CD4-positive, alpha-beta T cell treated with Interleukin-17A for 4 hours (primary cell): ENCODE results near the gene PIBF1.
A peak's percentile ranks its signal among the peaks of the same experiment; 100 is the strongest.
"Not testable (repeated sequence)": the region's sequence is repeated elsewhere in the genome, so short reads cannot be mapped to it uniquely, and the experiment has no call there.

Experiments used
- DNase-seq: peaks from one replicate; pipeline ENCODE4 v3.0.0-alpha.2; 2020; ENCODE audit warnings: mixed read lengths

The PIBF1 gene

DNA sequence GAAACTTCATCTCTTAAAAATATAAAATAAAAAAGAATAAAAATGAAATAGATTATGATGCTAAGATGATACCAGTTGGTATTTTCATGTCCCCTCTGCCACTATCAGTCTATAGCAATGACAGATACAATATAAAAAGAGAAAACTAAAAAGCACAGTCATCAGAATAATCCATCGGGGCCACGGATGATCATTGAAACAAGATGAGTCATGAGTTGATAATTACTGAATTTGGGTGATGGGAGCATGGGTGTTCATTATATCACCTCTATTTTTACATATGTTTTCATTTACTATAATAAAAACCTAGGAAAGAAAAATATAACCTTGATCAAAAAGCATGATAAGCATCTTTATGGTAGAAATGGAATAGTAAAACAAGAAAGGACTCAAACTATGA lies 41.1 kb downstream of the PIBF1 start:
- DNase-seq: no peak

DNA sequence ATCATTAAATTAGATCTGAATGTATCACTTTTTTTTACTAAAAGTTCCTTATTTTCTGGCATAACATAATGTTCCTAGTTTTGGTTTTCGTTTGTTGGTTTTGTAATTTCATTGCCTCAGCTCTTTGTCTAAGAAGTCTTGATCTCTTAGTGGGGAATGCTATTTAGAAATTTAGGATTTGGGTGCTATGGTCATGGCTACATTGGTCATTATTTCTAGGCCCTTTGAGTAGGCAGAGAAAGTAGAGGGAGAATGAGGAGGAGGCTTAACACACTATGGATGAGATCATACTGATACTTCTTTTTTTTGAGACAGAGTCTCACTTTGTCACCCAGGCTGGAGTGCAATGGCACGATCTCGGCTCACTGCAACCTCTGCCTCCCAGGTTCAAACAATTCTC lies 41.8 kb downstream of the PIBF1 start:
- DNase-seq: no peak

DNA sequence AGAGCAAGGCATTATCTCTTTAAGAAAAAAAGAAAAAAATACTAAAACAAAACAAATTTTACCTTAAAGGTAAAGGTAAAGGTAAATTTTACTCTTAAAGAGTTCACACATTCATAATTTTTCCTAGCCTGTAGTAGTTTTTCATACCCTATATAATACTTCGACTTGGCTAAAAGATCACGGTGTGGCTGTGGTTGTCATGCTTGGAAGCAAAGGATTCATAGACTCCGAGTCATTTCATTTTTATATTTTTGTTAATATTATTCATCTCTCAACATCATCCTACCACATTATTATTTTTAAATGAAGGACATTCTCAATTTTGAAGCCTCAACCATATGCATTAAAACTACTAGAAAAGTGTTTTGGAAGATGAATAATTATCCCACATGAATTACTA lies 52.7 kb downstream of the PIBF1 start:
- no peak for DNase-seq

DNA sequence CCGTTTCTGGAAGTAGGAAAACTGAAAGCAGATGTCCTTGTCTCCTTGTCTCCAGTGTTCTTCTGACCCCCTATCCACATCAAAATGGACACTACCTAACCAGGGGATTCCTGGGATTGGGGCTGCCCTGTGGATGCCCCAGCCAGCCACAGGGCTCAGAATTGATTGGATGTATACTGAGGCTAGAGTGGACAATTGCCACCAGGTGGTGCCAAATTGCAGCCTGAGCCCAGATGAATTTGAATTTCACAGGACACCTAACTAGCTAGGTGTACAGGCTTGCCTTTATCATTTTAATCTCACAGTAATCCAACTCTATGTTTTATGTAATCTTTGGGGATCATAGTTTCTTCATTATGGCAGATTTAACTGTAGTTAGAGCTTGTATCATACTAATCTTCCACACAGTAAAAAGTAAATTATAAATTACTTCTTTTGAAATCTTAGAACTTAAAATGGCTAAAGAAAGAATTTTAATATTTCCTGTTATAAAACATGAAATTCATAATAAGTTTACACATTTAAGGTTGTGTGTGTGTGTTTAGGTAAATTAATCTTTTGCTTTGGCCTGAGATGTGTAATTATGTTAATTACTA lies 58.0 kb downstream of the PIBF1 start:
- DNase-seq: peak; percentile 42

DNA sequence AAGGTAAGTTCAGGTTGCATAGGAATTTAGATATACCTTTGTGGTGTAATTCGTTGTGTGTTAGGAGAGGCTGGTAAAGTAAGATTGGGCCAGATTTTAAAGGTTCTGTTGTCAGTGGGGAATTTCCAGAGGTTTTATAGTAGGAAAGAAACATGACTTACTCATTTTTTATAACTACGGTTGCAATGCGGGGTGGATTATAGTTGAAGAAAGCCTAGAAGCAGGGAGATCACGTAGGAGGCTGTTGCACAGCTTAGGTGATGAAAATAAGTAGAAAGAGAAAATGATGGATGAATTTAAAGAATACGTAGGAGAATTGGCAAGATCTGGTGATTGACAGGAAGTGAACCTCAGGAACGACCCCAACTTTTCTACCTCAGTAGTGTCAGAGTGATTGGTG lies 61.1 kb downstream of the PIBF1 start:
- DNase-seq: no peak

DNA sequence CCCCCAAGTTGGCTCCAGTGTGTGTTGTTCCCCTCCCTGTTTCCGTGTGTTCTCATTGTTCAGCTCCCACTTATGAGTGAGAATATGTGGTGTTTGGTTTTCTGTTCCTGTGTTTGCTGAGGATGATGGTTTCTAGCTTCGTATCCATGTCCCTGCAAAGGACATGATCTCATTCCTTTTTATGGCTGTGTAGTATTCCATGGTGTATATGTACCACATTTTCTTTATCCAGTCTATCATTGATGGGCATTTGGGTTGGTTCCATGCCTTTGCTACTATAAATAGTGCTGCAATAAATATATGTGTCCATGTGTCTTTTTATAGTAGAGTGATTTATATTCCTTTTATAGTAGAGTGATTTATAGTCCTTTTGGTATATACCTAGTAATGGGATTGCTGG lies 63.2 kb downstream of the PIBF1 start:
- not testable (repeated sequence) for DNase-seq

DNA sequence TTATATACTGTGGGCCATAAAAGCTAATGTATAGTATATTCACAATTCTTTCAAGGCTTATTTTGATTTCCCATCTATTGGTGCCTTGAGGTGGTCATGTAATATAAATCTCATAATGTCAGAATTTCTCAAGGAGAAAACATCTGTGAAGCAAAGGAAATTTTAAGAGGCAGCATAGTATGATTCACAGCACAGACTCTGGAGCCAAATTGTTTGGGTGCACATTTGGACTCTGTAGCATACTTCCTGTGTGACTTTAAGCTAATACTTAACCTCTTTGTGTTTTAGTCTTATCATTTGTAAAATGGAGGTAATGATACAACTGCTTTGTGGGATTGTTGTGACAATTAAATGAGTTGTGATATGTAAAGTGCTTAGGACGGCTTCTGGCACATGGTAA lies 67.6 kb downstream of the PIBF1 start:
- no peak for DNase-seq

DNA sequence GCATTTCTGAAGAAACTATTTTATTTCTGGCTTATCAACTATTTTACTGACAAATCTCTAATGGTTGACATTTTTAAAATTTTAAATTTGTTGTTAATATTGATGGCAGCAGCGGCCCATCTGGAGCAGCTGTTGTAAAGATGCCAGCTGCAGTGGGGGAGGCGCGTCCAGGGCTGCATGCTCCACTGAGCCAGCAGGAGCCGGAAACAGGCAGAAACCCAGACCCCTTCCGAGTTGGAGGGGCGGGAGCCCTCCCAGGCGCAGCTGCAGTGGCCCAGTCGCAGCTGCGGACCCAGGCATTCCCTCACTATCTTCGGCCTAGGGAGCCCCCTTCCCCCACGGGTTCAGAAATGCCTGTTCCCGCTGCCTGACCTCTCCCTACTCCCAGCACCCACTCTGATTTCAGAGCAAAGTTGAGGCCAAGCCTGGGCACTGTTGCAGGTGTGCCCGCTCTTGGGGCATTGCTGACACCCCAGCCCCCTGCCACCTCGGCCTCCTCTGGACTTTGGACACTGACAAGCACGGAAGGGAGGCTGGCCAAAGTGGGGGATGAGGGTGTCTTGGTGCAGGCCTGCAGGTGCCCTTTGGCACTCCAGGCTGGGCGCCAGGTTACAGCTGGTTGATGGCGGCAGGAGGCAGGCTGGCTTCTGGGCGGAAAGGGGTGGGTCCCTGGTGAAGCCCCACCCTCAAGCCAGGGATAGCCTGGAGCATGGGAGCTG lies 69.2 kb downstream of the PIBF1 start:
- DNase-seq: no peak

DNA sequence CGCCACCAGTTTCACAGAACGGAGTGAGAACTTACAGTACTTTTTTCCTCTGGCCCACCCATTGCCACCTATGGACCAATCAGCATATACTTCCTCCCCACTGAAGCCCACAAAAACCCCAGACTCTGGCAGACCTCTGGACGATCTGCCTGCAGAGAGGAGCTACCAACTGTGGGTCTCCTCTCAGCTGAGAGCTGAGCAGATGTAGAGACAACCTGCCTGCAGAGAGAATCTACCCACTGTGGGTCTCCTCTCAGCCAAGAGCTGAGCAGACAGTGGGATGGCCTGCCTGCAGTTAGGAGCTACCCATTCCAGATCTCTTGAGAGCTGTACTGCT lies 69.7 kb downstream of the PIBF1 start:
- DNase-seq: no peak

DNA sequence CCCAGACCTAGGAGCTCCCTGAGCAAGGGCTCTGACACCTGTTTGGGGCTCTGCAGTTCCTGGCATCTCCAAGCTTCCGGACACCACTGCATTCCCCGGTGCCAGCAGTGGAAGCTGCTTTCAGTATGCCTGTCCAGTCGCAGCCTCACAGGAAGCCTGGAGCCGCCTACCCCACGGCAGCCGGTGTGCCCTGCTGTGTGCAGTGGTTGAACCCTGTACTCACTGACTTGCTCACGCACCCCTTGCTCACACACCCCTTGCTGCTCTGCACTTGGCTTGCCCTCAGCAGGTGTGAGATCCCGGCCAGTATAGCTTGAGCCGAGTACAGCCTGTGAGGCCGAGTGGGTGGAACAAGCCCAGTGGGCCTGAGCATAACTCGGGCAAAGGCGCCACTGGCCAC lies 70.3 kb downstream of the PIBF1 start:
- no peak for DNase-seq

DNA sequence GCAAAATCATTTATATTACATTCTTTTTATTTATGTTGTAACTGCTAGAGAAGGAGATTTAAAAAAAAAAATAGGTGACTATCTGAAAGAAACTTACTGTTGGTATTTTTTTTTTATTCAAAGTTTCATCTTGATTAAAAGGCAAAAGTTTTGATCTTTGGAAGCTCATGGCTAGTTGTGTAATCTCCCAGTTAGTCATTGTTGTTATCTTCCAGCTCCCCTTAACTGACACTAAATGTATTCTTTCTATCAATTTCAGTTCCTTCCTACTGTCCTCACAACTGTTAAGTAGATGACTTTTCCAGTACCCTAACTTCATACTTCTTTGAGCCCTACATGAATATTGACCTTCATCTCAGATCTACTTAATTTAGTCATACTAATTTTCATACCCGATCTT lies 71.1 kb downstream of the PIBF1 start:
- no peak for DNase-seq

DNA sequence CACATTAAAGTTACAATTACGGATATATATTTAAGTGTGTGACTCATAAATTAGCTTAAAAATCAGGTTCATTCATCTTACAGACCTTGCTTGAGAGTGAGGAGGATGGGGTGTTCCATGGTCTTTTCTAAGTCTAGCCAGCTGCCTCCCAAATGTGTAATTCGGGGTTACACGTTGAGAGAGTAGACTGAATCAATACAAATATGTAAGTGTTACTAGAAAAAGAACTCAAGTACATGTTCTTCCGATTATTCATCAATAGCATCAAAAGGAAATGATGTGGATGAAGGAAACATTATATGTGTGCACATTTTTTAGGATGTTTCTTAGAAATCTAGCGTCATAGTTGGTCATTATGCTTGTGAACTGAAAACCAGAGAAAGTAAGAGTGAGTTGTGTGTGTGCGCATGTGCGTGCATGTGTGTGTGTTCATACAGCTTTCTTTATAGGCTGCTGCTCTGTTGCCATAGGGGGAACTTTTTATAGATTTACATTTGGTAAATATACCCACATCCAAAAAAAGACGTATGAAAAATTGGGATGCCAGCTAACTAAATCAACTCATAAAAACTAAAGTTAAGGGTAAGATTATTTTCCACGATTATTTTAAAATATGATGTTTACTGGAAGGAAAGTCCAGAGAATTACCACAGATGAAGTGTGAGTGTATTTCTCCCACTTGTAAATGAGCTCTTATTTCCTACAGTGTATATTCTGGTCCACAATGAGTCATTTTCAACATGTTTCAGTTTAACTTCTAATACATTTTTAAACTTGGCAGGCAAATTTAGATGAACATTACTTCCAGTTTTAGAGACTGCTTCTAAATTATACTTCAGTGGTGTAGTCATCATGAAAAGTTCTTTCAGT lies 82.4 kb downstream of the PIBF1 start:
- DNase-seq: no peak

DNA sequence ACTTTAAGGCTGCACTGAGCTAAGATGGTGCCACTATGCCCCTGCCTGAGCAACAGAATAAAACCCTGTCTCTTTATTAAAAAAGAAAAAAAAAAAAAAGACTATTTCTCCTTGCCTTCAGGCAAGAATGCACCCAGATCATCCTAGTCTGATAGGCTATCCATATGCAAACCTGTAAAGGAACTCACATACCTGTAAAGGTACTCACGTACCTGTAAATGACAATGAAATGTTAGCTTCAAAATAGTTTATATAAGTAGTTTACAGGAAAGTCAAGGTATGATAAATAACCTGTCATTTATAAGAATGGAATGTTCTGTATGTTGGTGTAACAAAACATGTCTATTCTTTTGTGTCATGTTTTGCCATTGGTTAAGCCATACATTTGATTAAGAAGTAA lies 86.3 kb downstream of the PIBF1 start:
- DNase-seq: no peak

DNA sequence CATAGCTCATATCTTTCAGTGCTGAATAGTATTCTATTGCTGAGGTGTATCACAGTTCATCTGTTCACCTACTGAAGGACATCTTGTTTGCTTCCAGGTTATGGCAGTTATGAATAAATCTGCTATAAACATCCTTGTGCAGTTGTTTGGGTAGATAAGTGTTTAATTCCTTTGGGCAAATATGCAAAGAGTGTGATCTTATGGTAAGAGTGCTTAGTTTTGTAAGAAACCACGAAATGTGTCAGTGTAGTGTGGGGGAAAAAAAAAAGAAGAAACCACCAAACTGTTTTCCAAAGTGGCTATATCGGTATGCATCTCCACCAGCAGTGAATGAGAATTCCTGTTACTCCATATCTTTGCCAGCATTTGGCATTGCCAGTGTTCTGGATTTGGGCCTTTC lies 93.3 kb downstream of the PIBF1 start:
- DNase-seq: no peak

DNA sequence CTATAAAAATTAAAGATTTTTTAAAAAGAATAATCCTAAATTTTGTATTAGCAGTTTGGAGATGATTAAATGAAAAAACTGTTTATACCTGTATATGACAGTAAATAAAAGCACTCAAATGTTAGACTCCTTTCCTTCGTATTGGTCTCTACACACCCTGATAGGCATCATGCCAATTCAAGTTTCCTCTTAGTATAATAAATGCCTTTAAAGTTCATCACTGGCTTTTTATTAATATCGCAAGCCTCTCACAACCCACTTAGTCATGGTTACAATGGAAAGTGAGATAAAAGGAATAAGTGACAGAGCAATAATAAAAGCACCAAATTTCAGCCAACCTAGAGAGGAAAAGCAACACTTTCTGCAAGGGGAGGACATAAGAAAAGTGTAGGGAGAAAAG lies 102.2 kb downstream of the PIBF1 start:
- DNase-seq: no peak

DNA sequence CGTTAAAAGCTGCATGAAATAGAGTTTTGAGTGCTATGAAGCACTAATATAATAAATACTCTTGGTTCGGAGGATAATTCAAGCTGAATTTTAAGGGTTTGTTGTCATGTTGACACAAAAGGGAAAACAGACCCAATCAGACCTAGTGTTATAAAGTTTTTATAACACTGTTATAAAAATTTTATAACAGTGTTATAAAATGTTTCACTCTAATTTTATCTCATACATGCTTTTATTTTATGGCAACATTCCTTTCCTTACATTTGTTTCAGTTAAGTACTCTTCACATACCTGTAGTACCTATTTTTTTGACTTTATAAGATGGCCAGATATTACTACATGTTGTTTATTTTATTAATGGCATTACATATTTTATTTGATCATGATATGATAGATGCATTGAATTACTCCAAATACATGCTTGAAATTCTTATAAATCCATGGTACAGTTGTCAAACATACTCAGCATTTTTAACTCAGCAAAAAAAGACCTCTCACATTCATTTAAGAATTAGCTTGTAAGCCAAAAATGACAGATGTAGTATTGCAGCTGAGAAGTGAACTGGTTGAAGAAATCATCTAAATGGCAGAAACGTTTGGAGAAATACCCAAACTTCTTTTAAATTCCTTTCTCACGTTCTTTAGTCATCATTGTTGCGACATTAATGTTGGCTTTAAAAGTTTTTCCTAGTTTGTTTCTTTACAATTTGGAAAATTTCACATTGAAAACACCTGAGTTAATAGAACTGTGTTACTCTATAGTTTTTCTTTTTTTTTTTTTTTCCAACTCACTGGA lies 104.5 kb downstream of the PIBF1 start:
- no peak for DNase-seq

DNA sequence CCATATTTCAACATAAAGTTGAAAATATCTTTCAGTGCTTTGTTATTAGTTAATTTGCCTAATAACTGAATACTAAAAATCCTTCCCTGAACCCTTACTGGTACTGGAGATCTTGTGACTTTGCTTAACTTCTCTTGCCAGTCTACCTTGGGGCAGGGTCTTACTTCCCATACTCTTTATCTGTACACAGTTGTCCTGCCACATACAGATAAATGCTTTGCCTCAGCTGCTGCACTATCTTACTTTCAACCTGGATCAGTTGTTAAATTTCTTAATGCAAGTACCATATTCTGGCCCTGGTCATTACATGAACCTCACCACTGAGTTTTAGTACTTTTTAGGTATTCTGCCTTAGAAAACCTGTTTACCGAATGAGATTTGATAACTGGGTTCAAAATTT lies 107.6 kb downstream of the PIBF1 start:
- no peak for DNase-seq

DNA sequence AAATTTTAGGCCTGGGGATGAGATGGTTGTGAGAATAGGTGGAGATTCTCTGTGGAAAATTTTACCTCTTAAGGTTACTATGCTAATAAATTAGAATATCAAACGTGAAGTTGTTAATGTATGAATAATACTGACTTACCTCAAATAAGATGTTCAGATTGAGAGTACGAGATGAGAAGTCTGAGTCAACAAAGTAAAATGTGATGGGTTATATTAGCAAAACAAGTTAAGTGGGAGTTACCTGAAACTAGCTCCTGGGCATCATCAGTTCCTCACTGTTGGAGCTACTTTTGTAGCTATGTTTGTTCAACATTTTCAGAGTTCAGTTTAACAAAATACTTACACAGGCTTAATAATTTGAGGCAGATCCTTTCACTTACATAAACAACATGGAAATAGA lies 108.6 kb downstream of the PIBF1 start:
- no peak for DNase-seq

DNA sequence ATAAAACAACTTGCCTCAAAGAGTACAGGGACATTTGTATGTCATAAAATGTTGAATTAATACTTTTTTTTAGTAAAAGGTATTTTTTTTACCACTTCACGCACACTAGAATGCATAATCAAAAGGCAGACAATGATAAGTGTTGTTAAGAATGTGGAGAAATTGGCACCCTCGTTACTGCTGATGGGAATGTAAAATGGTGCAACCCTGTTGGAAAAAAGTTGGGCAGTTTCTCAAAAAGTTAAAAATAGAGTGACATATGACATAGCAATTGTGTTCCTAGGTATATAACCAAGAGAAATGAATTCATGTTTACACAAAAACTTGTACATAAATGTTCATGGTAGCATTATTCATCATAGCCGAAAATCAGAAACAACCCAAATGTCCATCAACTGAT lies 109.5 kb downstream of the PIBF1 start:
- no peak for DNase-seq

DNA sequence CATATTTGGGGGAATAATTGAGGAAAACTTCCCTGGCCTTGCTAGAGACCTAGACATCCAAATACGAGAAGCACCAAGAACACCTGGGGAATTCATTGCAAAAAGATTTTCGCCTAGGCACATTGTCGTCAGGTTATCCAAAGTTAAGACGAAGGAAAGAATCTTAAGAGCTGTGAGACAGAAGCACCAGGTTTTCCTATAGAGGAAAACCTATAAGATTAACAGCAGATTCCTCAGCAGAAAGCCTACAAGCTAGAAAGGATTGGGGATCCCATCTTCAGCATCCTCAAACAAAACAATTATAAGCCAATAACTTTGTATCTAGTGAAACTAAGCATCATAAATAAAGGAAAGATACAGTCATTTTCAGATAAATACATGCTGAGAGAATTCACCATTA lies 114.9 kb downstream of the PIBF1 start:
- DNase-seq: no peak

DNA sequence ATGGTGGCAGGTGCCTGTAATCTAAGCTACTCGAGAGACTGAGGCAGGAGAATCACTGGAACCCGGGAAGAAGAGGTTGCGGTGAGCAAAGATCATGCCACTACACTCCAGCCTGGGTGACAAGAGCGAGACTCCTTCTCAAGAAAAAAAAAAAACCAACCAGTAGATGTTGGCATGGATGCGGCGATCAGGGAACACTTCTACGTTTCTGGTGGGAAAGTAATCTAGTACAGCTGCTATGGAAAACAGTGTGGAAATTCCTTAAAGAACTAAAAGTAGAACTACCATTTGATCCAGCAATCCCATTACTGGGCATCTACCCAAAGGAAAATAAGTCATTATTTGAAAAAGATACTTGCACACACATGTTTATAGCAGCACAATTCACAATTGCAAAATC lies 119.6 kb downstream of the PIBF1 start:
- DNase-seq: not testable (repeated sequence)

DNA sequence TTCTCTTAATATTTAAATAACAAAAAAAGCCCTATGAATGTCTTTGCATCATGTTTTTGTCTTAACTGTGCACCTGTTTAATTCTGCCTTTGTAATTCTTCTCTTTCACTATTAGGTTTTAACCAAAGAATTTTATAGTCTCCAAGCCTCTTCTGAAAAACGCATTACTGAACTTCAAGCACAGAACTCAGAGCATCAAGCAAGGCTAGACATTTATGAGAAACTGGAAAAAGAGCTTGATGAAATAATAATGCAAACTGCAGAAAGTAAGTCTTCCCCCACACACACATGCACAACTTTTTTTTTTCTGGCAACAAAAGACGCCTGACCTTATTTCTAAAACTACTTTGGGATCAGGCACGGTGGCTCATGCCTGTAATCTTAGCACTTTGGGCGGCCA lies 126.5 kb downstream of the PIBF1 start:
- no peak for DNase-seq

DNA sequence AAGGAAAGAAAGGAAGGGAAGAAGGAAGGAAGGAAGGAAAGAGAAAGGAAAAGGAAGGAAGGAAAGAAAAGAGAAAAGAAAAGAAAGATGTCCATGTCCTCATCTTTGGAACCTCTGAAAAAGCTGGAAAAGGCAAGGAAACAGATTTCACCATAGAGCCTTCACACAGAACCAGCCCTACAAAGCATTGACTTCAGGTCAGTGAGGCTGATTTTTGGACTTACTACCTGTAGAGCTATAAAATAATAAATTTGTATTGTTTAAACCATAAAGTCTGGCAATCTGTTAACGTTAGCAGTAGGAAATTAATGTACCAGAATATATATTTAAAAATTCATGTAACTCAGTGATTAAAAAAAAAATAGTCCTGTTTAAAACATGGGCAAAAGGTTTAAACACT lies 130.0 kb downstream of the PIBF1 start:
- DNase-seq: no peak
